ENCODE measurements around the gene IFNA21. TPM values are rescaled to one million over a fixed set of nuclear protein-coding genes. Genes with fewer than 3 reads are reported as not detected.
"Not testable (repeated sequence)": the region's sequence is repeated elsewhere in the genome, so short reads cannot be mapped to it uniquely, and the experiment has no call there.

The IFNA21 gene
- total RNA-seq, 1 donor from 2014 or later = not detected

- Mint-ChIP-seq H3K4me1 (no peaks in the 10 kb centered on the region), H3K4me3 (no peak overlapping the region), H3K27ac (no peak overlapping the region), H3K27me3 (peaks cover 46% of the 10 kb centered on the region), H3K9me3 (no peaks in the 10 kb centered on the region), H3K36me3 (ENCODE audit: low read depth) (no peaks in the 10 kb centered on the region)
- DNase-seq = no peak
- intact Hi-C loops (cut with micrococcal nuclease) = no loop called here
Measured at GRCh38 chr9:21171351-21171750, 4.9 kb upstream of the IFNA21 start.

GRCh38 chr9:21165516-21165915, 944 bp downstream of the IFNA21 start:
- no peak for DNase-seq
- no peak overlapping the region for H3K4me3 Mint-ChIP-seq
- H3K27ac Mint-ChIP-seq = no peak overlapping the region
- intact Hi-C loops (cut with micrococcal nuclease) = no loop called here
- H3K36me3 Mint-ChIP-seq (ENCODE audit: low read depth) = peaks cover 5% of the 10 kb centered on the region
- H3K27me3 Mint-ChIP-seq = peaks cover 25% of the 10 kb centered on the region
- peaks cover 9% of the 10 kb centered on the region for H3K9me3 Mint-ChIP-seq
- peaks cover 22% of the 10 kb centered on the region for H3K4me1 Mint-ChIP-seq

- peaks cover 41% of the 10 kb centered on the region for H3K4me1 Mint-ChIP-seq
- peak overlapping the region; percentile 72 for H3K4me3 Mint-ChIP-seq
Measured at GRCh38 chr9:21160178-21160577, 6.3 kb downstream of the IFNA21 start.

GRCh38 chr9:21155501-21155900, 11.0 kb downstream of the IFNA21 start:
- Mint-ChIP-seq H3K4me3 (no peak overlapping the region), H3K27me3 (peaks cover 13% of the 10 kb centered on the region)

More at GRCh38 chr9:21160178-21160577, 6.3 kb downstream of the IFNA21 start:
- no peak overlapping the region for H3K27ac Mint-ChIP-seq
- DNase-seq = peak; percentile 82
- H3K27me3 Mint-ChIP-seq = peaks cover 1% of the 10 kb centered on the region
- intact Hi-C loops (cut with micrococcal nuclease) = no loop called here
- peaks cover 6% of the 10 kb centered on the region for H3K36me3 Mint-ChIP-seq (ENCODE audit: low read depth)
- peaks cover 12% of the 10 kb centered on the region for H3K9me3 Mint-ChIP-seq

GRCh38 chr9:21154018-21154608, 12.3 kb downstream of the IFNA21 start:
- Mint-ChIP-seq H3K9me3 (peaks cover 8% of the 10 kb centered on the region), H3K27ac (peak overlapping the region; percentile 8), H3K4me1 (peaks cover 16% of the 10 kb centered on the region), H3K4me3 (no peak overlapping the region), H3K36me3 (ENCODE audit: low read depth) (peaks cover 2% of the 10 kb centered on the region), H3K27me3 (peaks cover 20% of the 10 kb centered on the region)
- intact Hi-C loops (cut with micrococcal nuclease) = no loop called here
- DNase-seq = peak; percentile 74

More at GRCh38 chr9:21155501-21155900, 11.0 kb downstream of the IFNA21 start:
- Mint-ChIP-seq H3K4me1 (peaks cover 25% of the 10 kb centered on the region), H3K36me3 (ENCODE audit: low read depth) (peaks cover 2% of the 10 kb centered on the region), H3K9me3 (peaks cover 3% of the 10 kb centered on the region), H3K27ac (no peak overlapping the region)
- intact Hi-C loops (cut with micrococcal nuclease) = no loop called here
- DNase-seq = no peak

- peaks cover 13% of the 10 kb centered on the region for H3K4me1 Mint-ChIP-seq
- DNase-seq = no peak
- H3K36me3 Mint-ChIP-seq (ENCODE audit: low read depth) = peaks cover under 1% of the 10 kb centered on the region
- intact Hi-C loops (cut with micrococcal nuclease) = no loop called here
- no peak overlapping the region for H3K27ac Mint-ChIP-seq
- H3K9me3 Mint-ChIP-seq = peaks cover 7% of the 10 kb centered on the region
- no peak overlapping the region for H3K4me3 Mint-ChIP-seq
- peaks cover 20% of the 10 kb centered on the region for H3K27me3 Mint-ChIP-seq
Measured at GRCh38 chr9:21153336-21154017, 13.0 kb downstream of the IFNA21 start.

- intact Hi-C loops (cut with micrococcal nuclease) = no loop called here
- Mint-ChIP-seq H3K4me3 (peak overlapping the region; percentile 59), H3K36me3 (ENCODE audit: low read depth) (peaks cover 14% of the 10 kb centered on the region), H3K4me1 (peaks cover 25% of the 10 kb centered on the region), H3K27me3 (peaks cover 4% of the 10 kb centered on the region), H3K27ac (peak overlapping the region; percentile 72), H3K9me3 (peaks cover 32% of the 10 kb centered on the region)
- peak; percentile 69 for DNase-seq
Measured at GRCh38 chr9:21144603-21145002, 21.9 kb downstream of the IFNA21 start.

- no peak within 1 kb of the TSS for H3K4me3 Mint-ChIP-seq
- peaks cover 25% of the 10 kb centered on the region for H3K4me1 Mint-ChIP-seq
- H3K9me3 Mint-ChIP-seq = peaks cover 15% of the 10 kb centered on the region
- no peak within 1 kb of the TSS for H3K27ac Mint-ChIP-seq
- DNase-seq = no peak
- peaks cover 8% of the 10 kb centered on the region for H3K27me3 Mint-ChIP-seq
- peaks cover 5% of the 10 kb centered on the region for H3K36me3 Mint-ChIP-seq (ENCODE audit: low read depth)
- intact Hi-C loops (cut with micrococcal nuclease) = no loop called here
Measured at GRCh38 chr9:21141427-21141882, 25.0 kb downstream of the IFNA21 start, which contains the start of gene IFNW1. TSS of gene IFNW1 (minus strand) at chr9:21141832. CDS start at chr9:21141570, 262 bp downstream.

GRCh38 chr9:21137020-21137419, 29.4 kb downstream of the IFNA21 start:
- Mint-ChIP-seq H3K4me1 (peaks cover 9% of the 10 kb centered on the region), H3K27ac (no peak overlapping the region), H3K27me3 (peaks cover 24% of the 10 kb centered on the region), H3K9me3 (peaks cover 8% of the 10 kb centered on the region), H3K4me3 (no peak overlapping the region), H3K36me3 (ENCODE audit: low read depth) (no peaks in the 10 kb centered on the region)
- DNase-seq = no peak
- intact Hi-C loops (cut with micrococcal nuclease) = no loop called here

GRCh38 chr9:21135736-21136135, 30.7 kb downstream of the IFNA21 start:
- peaks cover 3% of the 10 kb centered on the region for H3K9me3 Mint-ChIP-seq
- intact Hi-C loops (cut with micrococcal nuclease) = no loop called here
- H3K36me3 Mint-ChIP-seq (ENCODE audit: low read depth) = no peaks in the 10 kb centered on the region

GRCh38 chr9:21128186-21128585, 38.3 kb downstream of the IFNA21 start:
- H3K27me3 Mint-ChIP-seq = peaks cover 30% of the 10 kb centered on the region
- H3K4me1 Mint-ChIP-seq, DNase-seq: not testable (repeated sequence)

More at GRCh38 chr9:21135736-21136135, 30.7 kb downstream of the IFNA21 start:
- H3K27ac Mint-ChIP-seq = no peak overlapping the region
- no peak for DNase-seq
- H3K4me1 Mint-ChIP-seq = no peaks in the 10 kb centered on the region
- H3K4me3 Mint-ChIP-seq = no peak overlapping the region
- peaks cover 24% of the 10 kb centered on the region for H3K27me3 Mint-ChIP-seq

GRCh38 chr9:21121595-21122251, 44.7 kb downstream of the IFNA21 start:
- Mint-ChIP-seq H3K9me3 (peaks cover 7% of the 10 kb centered on the region), H3K36me3 (ENCODE audit: low read depth) (no peaks in the 10 kb centered on the region), H3K4me1 (no peaks in the 10 kb centered on the region), H3K4me3 (no peak overlapping the region), H3K27me3 (peaks cover 36% of the 10 kb centered on the region), H3K27ac (no peak overlapping the region)
- no peak for DNase-seq
- intact Hi-C loops (cut with micrococcal nuclease) = no loop called here

More at GRCh38 chr9:21128186-21128585, 38.3 kb downstream of the IFNA21 start:
- H3K36me3 Mint-ChIP-seq (ENCODE audit: low read depth); intact Hi-C loops (cut with micrococcal nuclease); H3K27ac Mint-ChIP-seq; H3K4me3 Mint-ChIP-seq: not testable (repeated sequence)
- peaks cover 22% of the 10 kb centered on the region for H3K9me3 Mint-ChIP-seq

- H3K4me3 Mint-ChIP-seq = no peak overlapping the region
- no peak for DNase-seq
Measured at GRCh38 chr9:21121079-21121478, 45.4 kb downstream of the IFNA21 start.

More at GRCh38 chr9:21121079-21121478, 45.4 kb downstream of the IFNA21 start:
- H3K36me3 Mint-ChIP-seq (ENCODE audit: low read depth) = no peaks in the 10 kb centered on the region
- H3K27me3 Mint-ChIP-seq = peaks cover 36% of the 10 kb centered on the region
- intact Hi-C loops (cut with micrococcal nuclease) = no loop called here
- H3K27ac Mint-ChIP-seq = no peak overlapping the region
- H3K4me1 Mint-ChIP-seq = no peaks in the 10 kb centered on the region
- peaks cover under 1% of the 10 kb centered on the region for H3K9me3 Mint-ChIP-seq
